SU-DHL-6 (cell line): Measurements from ENCODE around the gene LRRFIP2.

Experiments used
- CTCF ChIP-seq: fragments of 200-600 bp; sonication (generic); IDR thresholded peaks from one replicate; pipeline ENCODE4 v1.5.1; 2017; ENCODE audit warnings: antibody characterized with exemption, mild to moderate bottlenecking, low read length, moderate library complexity; ENCODE audit not compliant: insufficient read depth, poor library complexity, severe bottlenecking
- EZH2phosphoT487 ChIP-seq: fragments of 200-600 bp; sonication (generic), shearing (Covaris generic); conservative IDR thresholded peaks from 2 replicates; pipeline ENCODE4 v1.6.1; 2018; ENCODE audit warnings: mild to moderate bottlenecking, antibody characterized with exemption, low read length, moderate library complexity, mixed read lengths

- no peak for TF ChIP-seq CTCF
- TF ChIP-seq EZH2phosphoT487: no peak
Measured at GRCh38 chr3:37103103-37103808, 71.1 kb downstream of the LRRFIP2 start.
